IMR-90 (cell line): ENCODE measurements around the gene C6orf89.

Source experiments
- POLR2A ChIP-seq: IDR thresholded peaks from 2 replicates; pipeline ENCODE4 v1.6.1; 2012; ENCODE audit warnings: mild to moderate bottlenecking, low read depth, low read length
- RAD21 ChIP-seq: IDR thresholded peaks from 2 replicates; pipeline ENCODE4 v1.6.1; 2012; ENCODE audit warnings: low read length, improper control_type of control experiment
- SMC3 ChIP-seq: fragments of 150-350 bp; IDR thresholded peaks from 2 replicates; pipeline ENCODE4 v1.6.1; 2016; ENCODE audit warnings: low read depth, mild to moderate bottlenecking, antibody characterized with exemption, low read length, moderate library complexity
- USF2 ChIP-seq: fragments of 150-350 bp; IDR thresholded peaks from 2 replicates; pipeline ENCODE4 v1.6.1; 2017; ENCODE audit warnings: mild to moderate bottlenecking, antibody characterized with exemption, low read length, low read depth

GRCh38 chr6:36969988-36970891 is 84.5 kb downstream of the C6orf89 start:
- TF ChIP-seq USF2 (no peak), POLR2A (no peak), RAD21 (no peak), SMC3 (no peak)
